Measurements from ENCODE around the gene WNK4. TPM values are rescaled to one million over a fixed set of nuclear protein-coding genes. Genes with fewer than 3 reads are reported as not detected.
A peak's percentile ranks its signal among the peaks of the same experiment; 100 is the strongest.

The WNK4 gene
- total and polyA plus RNA-seq, 10 donors: 0.04 to 0.52 (median 0.10) TPM; not detected in 5

- intact Hi-C loops (cut with DNase I; ENCODE audit: low total_unique reads): no loop called here
- WGBS, 5 donors: 95 to 98% (median 97%) methylated on average over 6 of the region's 6 CpGs
- Histone ChIP-seq H3K27me3 (replicated peaks in 1 of 7) (no peaks in the 10 kb centered on the region), H3K36me3 (peaks cover 0 to 62% (median 57%) of the 10 kb centered on the region in 6 donors), H3K27ac (peak overlapping the region in 2 of 8 donors; percentile 43 to 58), H3K9me3 (no peaks in the 10 kb centered on the region), H3K4me3 (no peak overlapping the region), H3K4me1 (peaks cover 4 to 53% (median 34%) of the 10 kb centered on the region in 6 donors)
- TF ChIP-seq POLR2A (IDR thresholded peaks at IDR 0.05): no peak
- no peak for TF ChIP-seq POLR2AphosphoS5 (IDR thresholded peaks at IDR 0.05)
- TF ChIP-seq CTCF (IDR thresholded peaks at IDR 0.05 in 8 of 11, conservative IDR thresholded peaks at IDR 0.05 in 3 of 11): no peak
- no peak for DNase-seq
Observed at GRCh38 chr17:42835732-42836131, 55.3 kb downstream of the WNK4 start.

DNA sequence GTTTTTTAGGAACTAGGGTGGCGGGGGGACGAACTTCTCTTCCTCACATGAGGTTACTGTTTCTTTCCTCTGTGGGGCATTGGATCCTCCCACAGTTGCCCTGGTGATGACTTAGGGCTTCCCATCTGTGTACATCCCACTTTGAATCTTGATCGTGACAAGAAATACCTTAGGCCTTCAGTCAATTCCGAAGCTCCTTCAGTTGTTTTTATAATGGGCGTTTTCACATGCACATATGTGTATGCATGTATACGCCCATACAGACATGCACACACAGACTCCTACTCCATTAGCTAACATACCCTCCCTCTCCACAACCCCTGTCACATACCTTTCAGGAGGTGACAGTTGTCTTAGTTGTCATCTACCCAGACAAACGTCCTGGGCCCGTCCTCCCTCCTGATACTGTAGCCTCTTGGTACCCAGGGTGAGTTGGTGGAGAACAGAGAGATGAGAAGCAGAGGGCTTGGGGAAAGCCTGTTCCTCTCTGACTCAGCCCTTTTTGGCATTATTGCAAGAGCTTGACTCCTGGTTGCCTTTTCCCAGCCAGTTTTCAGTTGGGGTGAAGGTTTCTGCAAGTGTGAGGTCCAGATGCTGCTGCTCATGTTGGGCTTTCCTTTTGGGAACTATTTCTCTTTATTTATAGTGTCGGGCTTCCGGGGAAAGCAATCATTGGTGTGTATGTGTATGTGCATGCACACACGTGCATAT, 61.7 kb downstream of the WNK4 start:
- Histone ChIP-seq H3K36me3 (peaks cover 3 to 91% (median 84%) of the 10 kb centered on the region in 6 donors), H3K27ac (peak overlapping the region in 4 of 8 donors; percentile 40 to 75 (median 54)), H3K27me3 (replicated peaks in 1 of 7) (no peaks in the 10 kb centered on the region), H3K9me3 (no peaks in the 10 kb centered on the region), H3K4me1 (peaks cover 0 to 65% (median 17%) of the 10 kb centered on the region in 6 donors), H3K4me3 (no peak overlapping the region)
- intact Hi-C loops (cut with DNase I; ENCODE audit: low total_unique reads): loop anchor here (2.0 kb wide), 1 partner anchor 95 kb away; no protein-coding TSS in a partner anchor
- TF ChIP-seq POLR2A (IDR thresholded peaks at IDR 0.05) (no peak), POLR2AphosphoS5 (IDR thresholded peaks at IDR 0.05) (no peak), CTCF (IDR thresholded peaks at IDR 0.05 in 8 of 11, conservative IDR thresholded peaks at IDR 0.05 in 3 of 11) (no peak)
- WGBS, 5 donors: 77 to 88% (median 82%) methylated on average over 11 of the region's 11 CpGs
- peak; percentile 28 for DNase-seq

- no peak for TF ChIP-seq POLR2A (IDR thresholded peaks at IDR 0.05)
- peak; percentile 44 to 85 (median 72) for TF ChIP-seq CTCF (IDR thresholded peaks at IDR 0.05 in 8 of 11, conservative IDR thresholded peaks at IDR 0.05 in 3 of 11)
- TF ChIP-seq POLR2AphosphoS5 (IDR thresholded peaks at IDR 0.05): peak in 1 of 3 donors; percentile 14
- no peak overlapping the region for H3K4me3 ChIP-seq
- no peaks in the 10 kb centered on the region for H3K27me3 ChIP-seq (replicated peaks in 1 of 7)
- no peaks in the 10 kb centered on the region for H3K9me3 ChIP-seq
- peaks cover 3 to 78% (median 70%) of the 10 kb centered on the region in 6 donors for H3K36me3 ChIP-seq
- DNase-seq: peak; percentile 12
- peaks cover 0 to 66% (median 19%) of the 10 kb centered on the region in 6 donors for H3K4me1 ChIP-seq
- peak overlapping the region in 1 of 8 donors; percentile 31 for H3K27ac ChIP-seq
- intact Hi-C loops (cut with DNase I; ENCODE audit: low total_unique reads): loop anchor here (2.0 kb wide), 1 partner anchor 93 kb away; no protein-coding TSS in a partner anchor
- 49 to 57% (median 50%) methylated on average over 6 of the region's 6 CpGs for WGBS, 5 donors
Observed at GRCh38 chr17:42843358-42843934, 63.0 kb downstream of the WNK4 start.

- TF ChIP-seq POLR2AphosphoS5 (IDR thresholded peaks at IDR 0.05): no peak
- no peak for TF ChIP-seq CTCF (IDR thresholded peaks at IDR 0.05 in 8 of 11, conservative IDR thresholded peaks at IDR 0.05 in 3 of 11)
- no peak for TF ChIP-seq POLR2A (IDR thresholded peaks at IDR 0.05)
- peaks cover 0 to 66% (median 19%) of the 10 kb centered on the region in 6 donors for H3K4me1 ChIP-seq
- H3K36me3 ChIP-seq: peaks cover 3 to 69% (median 62%) of the 10 kb centered on the region in 6 donors
- peak within 1 kb of the TSS in 2 of 8 donors; percentile 24 to 31 for H3K27ac ChIP-seq
- H3K4me3 ChIP-seq: no peak within 1 kb of the TSS
- 47 to 70% (median 63%) methylated on average over 4 of the region's 4 CpGs for WGBS, 5 donors
- no peaks in the 10 kb centered on the region for H3K27me3 ChIP-seq (replicated peaks in 1 of 7)
- no peaks in the 10 kb centered on the region for H3K9me3 ChIP-seq
- intact Hi-C loops (cut with DNase I; ENCODE audit: low total_unique reads): no loop called here
- no peak for DNase-seq
Observed at GRCh38 chr17:42844271-42844670, 63.9 kb downstream of the WNK4 start, which contains the start of gene AOC2. AOC2 (plus strand) TSS chr17:42844580; CDS start chr17:42844627, 47 bp downstream.

Measured in spleen (tissue), 11 donors.